B cell (primary cell): ENCODE results near the gene PPP1R18. TPM values are rescaled to one million over a fixed set of nuclear protein-coding genes. Genes with fewer than 3 reads are reported as not detected.

Experiments
- polyA plus RNA-seq: library from polyadenylated mRNA; depleted of rRNA; stranded (reverse); fragments of >200 nt; gene quantifications from 2 replicates; pipeline ENCODE4 v1.2.3, GENCODE V29; 2012
- small RNA-seq: library from RNA; depleted of rRNA; stranded (forward); fragments of <200 nt; gene quantifications from one replicate; pipeline ENCODE3, GENCODE V24; 2012; ENCODE audit warnings: low replicate concordance, low read depth; ENCODE audit not compliant: insufficient read length
- total RNA-seq, 2 donors: library from RNA; stranded (reverse); fragments of 120-200 nt in 1 of 2; gene quantifications; 1 replicate in 1 of 2; 2 replicates in 1 of 2; pipeline versions ENCODE4 v1.2.3 to v1.2.4, GENCODE V29; 2013 to 2022

Gene PPP1R18
- total and polyA plus RNA-seq, 2 donors (not counting 1 experiment from before 2014, with no cell fraction given): 113 to 125 TPM

Small RNA genes lying within 50 kb of the gene (small RNA-seq; reads per million reads assigned to genes)
- not detected for gene RF00019

Other genes starting within 250 kb of the PPP1R18 start
- 1,023 and 1,043 TPM in 2 replicates for gene HLA-E, start 197.1 kb downstream of the PPP1R18 start, total RNA-seq
- gene HLA-E, start 197.1 kb downstream of the PPP1R18 start, polyA plus RNA-seq: 1,146 and 1,174 TPM in 2 replicates
- 107 and 109 TPM in 2 replicates for gene GNL1, start 130.2 kb downstream of the PPP1R18 start, total RNA-seq
- gene GNL1, start 130.2 kb downstream of the PPP1R18 start, polyA plus RNA-seq: 36.0 and 38.7 TPM in 2 replicates
- gene PRR3, start 129.3 kb downstream of the PPP1R18 start, total RNA-seq: 30.3 and 33.7 TPM in 2 replicates
- 10.7 and 15.0 TPM in 2 replicates for gene PRR3, start 129.3 kb downstream of the PPP1R18 start, polyA plus RNA-seq
- gene ABCF1, start 115.2 kb downstream of the PPP1R18 start, total RNA-seq: 60.9 and 63.7 TPM in 2 replicates
- 22.8 and 51.0 TPM in 2 replicates for gene ABCF1, start 115.2 kb downstream of the PPP1R18 start, polyA plus RNA-seq
- gene PPP1R10, start 69.4 kb downstream of the PPP1R18 start, total RNA-seq: 157 and 177 TPM in 2 replicates
- gene PPP1R10, start 69.4 kb downstream of the PPP1R18 start, polyA plus RNA-seq: 40.7 and 61.5 TPM in 2 replicates
- gene MRPS18B, start 68.8 kb downstream of the PPP1R18 start, total RNA-seq: 37.9 and 38.8 TPM in 2 replicates
- gene MRPS18B, start 68.8 kb downstream of the PPP1R18 start, polyA plus RNA-seq: 26.3 and 35.9 TPM in 2 replicates
- 19.3 and 21.5 TPM in 2 replicates for gene ATAT1, start 59.8 kb downstream of the PPP1R18 start, total RNA-seq
- 15.1 and 15.7 TPM in 2 replicates for gene ATAT1, start 59.8 kb downstream of the PPP1R18 start, polyA plus RNA-seq
- gene C6orf136, start 39.5 kb downstream of the PPP1R18 start, total RNA-seq: 24.9 and 37.2 TPM in 2 replicates
- 31.0 and 36.6 TPM in 2 replicates for gene C6orf136, start 39.5 kb downstream of the PPP1R18 start, polyA plus RNA-seq
- 51.1 and 58.3 TPM in 2 replicates for gene DHX16, start 13.6 kb downstream of the PPP1R18 start, total RNA-seq
- gene DHX16, start 13.6 kb downstream of the PPP1R18 start, polyA plus RNA-seq: 69.7 and 71.7 TPM in 2 replicates
- gene NRM, start 4.3 kb upstream of the PPP1R18 start, total RNA-seq: 22.8 and 24.9 TPM in 2 replicates
- 18.9 and 26.0 TPM in 2 replicates for gene NRM, start 4.3 kb upstream of the PPP1R18 start, polyA plus RNA-seq
- 69.3 and 87.4 TPM in 2 replicates for gene MDC1, start 30.6 kb upstream of the PPP1R18 start, total RNA-seq
- 24.9 and 26.4 TPM in 2 replicates for gene MDC1, start 30.6 kb upstream of the PPP1R18 start, polyA plus RNA-seq
- 288 and 295 TPM in 2 replicates for gene TUBB, start 33.7 kb upstream of the PPP1R18 start, total RNA-seq
- gene TUBB, start 33.7 kb upstream of the PPP1R18 start, polyA plus RNA-seq: 58.9 and 102 TPM in 2 replicates
- gene FLOT1, start 56.0 kb upstream of the PPP1R18 start, total RNA-seq: 71.2 and 75.7 TPM in 2 replicates
- gene FLOT1, start 56.0 kb upstream of the PPP1R18 start, polyA plus RNA-seq: 75.8 and 79.4 TPM in 2 replicates
- 4.2 and 5.5 TPM in 2 replicates for gene IER3, start 57.9 kb upstream of the PPP1R18 start, total RNA-seq
- gene IER3, start 57.9 kb upstream of the PPP1R18 start, polyA plus RNA-seq: 3.7 and 7.5 TPM in 2 replicates
- gene DDR1, start 197.9 kb upstream of the PPP1R18 start, total RNA-seq: 61.7 and 66.0 TPM in 2 replicates
- 28.8 and 81.5 TPM in 2 replicates for gene DDR1, start 197.9 kb upstream of the PPP1R18 start, polyA plus RNA-seq
- 38.4 and 44.7 TPM in 2 replicates for gene GTF2H4, start 221.6 kb upstream of the PPP1R18 start, total RNA-seq
- gene GTF2H4, start 221.6 kb upstream of the PPP1R18 start, polyA plus RNA-seq: 22.4 and 30.2 TPM in 2 replicates
- gene VARS2, start 227.6 kb upstream of the PPP1R18 start, total RNA-seq: 41.0 and 41.6 TPM in 2 replicates
- 27.1 and 34.5 TPM in 2 replicates for gene VARS2, start 227.6 kb upstream of the PPP1R18 start, polyA plus RNA-seq
- gene SFTA2, start 245.5 kb upstream of the PPP1R18 start, total RNA-seq: not detected in 2 replicates
- not detected in 2 replicates for gene SFTA2, start 245.5 kb upstream of the PPP1R18 start, polyA plus RNA-seq